PFSK-1 (cell line): Measurements from ENCODE around the gene ABI2.

Experiments used
- POLR2AphosphoS5 ChIP-seq: IDR thresholded peaks from 2 replicates; pipeline ENCODE4 v1.6.1; 2012; ENCODE audit warnings: low read depth, mild to moderate bottlenecking, control low read depth, low read length, moderate library complexity
- TAF1 ChIP-seq: IDR thresholded peaks from 2 replicates; pipeline ENCODE4 v1.6.1; 2012; ENCODE audit warnings: low read length, control low read depth, borderline replicate concordance; ENCODE audit not compliant: insufficient read depth
- TF ChIP-seq, protein P1 (sequence below), 2 experiments: IDR thresholded peaks; 2 replicates each; pipeline versions ENCODE4 v1.6.1 to v1.8.0; 2011 to 2012; ENCODE audit warnings: low read depth in 2 of 2, low read length in 2 of 2, control low read depth in 1 of 2, inconsistent platforms in 1 of 2, mild to moderate bottlenecking in 1 of 2, moderate library complexity in 1 of 2; ENCODE audit not compliant: insufficient read depth in 1 of 2

DNA sequence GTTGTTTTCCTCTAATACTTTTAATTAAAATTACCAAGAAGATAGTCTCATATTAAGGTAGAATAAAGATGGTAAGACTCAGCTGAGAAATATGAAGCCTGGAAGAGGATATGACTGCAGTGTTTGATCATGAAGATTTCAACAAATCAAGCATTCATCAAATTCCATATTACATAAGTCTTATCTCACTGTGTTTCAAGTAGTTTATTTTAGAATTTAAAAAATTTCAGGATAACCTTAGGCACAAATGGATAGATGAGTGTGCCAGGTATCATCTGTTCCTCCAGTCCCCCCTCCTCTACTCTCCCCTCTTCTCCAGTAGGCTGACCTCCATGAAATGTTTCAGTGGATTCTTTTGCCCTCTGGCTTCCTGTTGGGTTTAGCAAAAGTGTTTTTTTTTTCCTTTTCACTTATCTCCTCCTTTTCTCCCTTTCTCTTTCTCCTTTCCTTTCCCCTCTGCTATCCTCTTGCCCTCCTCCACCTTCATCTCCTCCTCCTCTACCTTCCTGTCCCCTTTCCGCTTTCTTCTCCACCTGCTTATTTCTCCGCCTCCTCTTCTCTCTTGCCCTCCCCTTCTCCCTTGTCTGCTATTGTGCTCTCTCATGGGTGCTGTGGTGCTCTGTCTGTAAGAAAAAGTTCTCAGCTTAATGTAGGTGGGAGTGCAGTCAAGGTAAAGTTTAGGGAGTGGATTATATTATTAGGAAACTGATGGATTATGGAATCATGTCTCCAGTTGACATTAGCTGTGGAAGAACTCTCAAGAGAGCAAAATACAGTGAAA is 72.8 kb downstream of the ABI2 start:
- no peak for TF ChIP-seq POLR2AphosphoS5
- TF ChIP-seq, protein P1, sequence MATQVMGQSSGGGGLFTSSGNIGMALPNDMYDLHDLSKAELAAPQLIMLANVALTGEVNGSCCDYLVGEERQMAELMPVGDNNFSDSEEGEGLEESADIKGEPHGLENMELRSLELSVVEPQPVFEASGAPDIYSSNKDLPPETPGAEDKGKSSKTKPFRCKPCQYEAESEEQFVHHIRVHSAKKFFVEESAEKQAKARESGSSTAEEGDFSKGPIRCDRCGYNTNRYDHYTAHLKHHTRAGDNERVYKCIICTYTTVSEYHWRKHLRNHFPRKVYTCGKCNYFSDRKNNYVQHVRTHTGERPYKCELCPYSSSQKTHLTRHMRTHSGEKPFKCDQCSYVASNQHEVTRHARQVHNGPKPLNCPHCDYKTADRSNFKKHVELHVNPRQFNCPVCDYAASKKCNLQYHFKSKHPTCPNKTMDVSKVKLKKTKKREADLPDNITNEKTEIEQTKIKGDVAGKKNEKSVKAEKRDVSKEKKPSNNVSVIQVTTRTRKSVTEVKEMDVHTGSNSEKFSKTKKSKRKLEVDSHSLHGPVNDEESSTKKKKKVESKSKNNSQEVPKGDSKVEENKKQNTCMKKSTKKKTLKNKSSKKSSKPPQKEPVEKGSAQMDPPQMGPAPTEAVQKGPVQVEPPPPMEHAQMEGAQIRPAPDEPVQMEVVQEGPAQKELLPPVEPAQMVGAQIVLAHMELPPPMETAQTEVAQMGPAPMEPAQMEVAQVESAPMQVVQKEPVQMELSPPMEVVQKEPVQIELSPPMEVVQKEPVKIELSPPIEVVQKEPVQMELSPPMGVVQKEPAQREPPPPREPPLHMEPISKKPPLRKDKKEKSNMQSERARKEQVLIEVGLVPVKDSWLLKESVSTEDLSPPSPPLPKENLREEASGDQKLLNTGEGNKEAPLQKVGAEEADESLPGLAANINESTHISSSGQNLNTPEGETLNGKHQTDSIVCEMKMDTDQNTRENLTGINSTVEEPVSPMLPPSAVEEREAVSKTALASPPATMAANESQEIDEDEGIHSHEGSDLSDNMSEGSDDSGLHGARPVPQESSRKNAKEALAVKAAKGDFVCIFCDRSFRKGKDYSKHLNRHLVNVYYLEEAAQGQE (IDR thresholded peaks at IDR 0.05; ENCODE audit: insufficient read depth in 1 of 2, low read depth in 2 of 2, low read length in 2 of 2), result no peak
- no peak for TF ChIP-seq TAF1
